OCI-LY1 (cell line): ENCODE measurements around the gene SEMA3A.

Source experiments
- CTCF ChIP-seq: fragments of 200-600 bp; sonication (generic), shearing (Covaris generic); IDR thresholded peaks from 2 replicates; pipeline ENCODE4 v1.5.1; 2017; ENCODE audit warnings: mild to moderate bottlenecking, antibody characterized with exemption, low read length, moderate library complexity, mixed read lengths
- EZH2 ChIP-seq: fragments of 200-600 bp; sonication (generic), shearing (Covaris generic); IDR thresholded peaks from 2 replicates; pipeline ENCODE4 v1.8.0; 2017; ENCODE audit warnings: borderline replicate concordance, mixed run types, mild to moderate bottlenecking, antibody characterized with exemption, low read length, moderate library complexity, mixed read lengths

- TF ChIP-seq CTCF (no peak), EZH2 (no peak)
Measured at GRCh38 chr7:84122582-84123360, 71.8 kb downstream of the SEMA3A start.
